Heart left ventricle (tissue), 13 donors: ENCODE results near the gene GTF2F1.

ENCODE experiments used
- POLR2A ChIP-seq, 2 donors: fragments of 450-650 bp; IDR thresholded peaks; one replicate each; pipeline ENCODE4 v1.6.1; 2017; ENCODE audit warnings: antibody characterized with exemption in 2 of 2, mild to moderate bottlenecking in 2 of 2, moderate library complexity in 2 of 2
- TF ChIP-seq, protein P1 (sequence below), 12 donors: fragments of 200-600 bp; sonication (generic) in 4 of 12; IDR thresholded peaks; one replicate each; pipeline versions ENCODE4 v1.5.0 to v1.8.0; 2018 to 2022; ENCODE audit warnings: antibody characterized with exemption in 12 of 12, mild to moderate bottlenecking in 5 of 12
- donor health status: ischemic (EF 13 %, LVEDD 7.1; RV severe dilation, severe dysfunction).
- donor health status: DM: no; HTN: yes; CAD: no.
- donor health status: DM: no; HTN: no; CAD: no.
- donor health status: ischemic (EF 25% LVEDD 6.9; RV normal size, moderate dysfunction).
- donor health status: ischemic (EF 25% LVEDD 5.7; RV mildly dilated, moderate dysfunction).
- donor health status: ischemic (EF 35%, LVEDD 5.7; RV mildly dilated, moderate dysfunction).
- donor health status: nonischemic (EF 11% LVEDD 7.7; RV severe dilation, severe dysfunction).
- donor health status: DM: yes; HTN: yes; CAD: no.
- donor health status: PGD.
- donor health status: ischemic (EF 29% LVEDD 5.4; RV normal size, mild dysfunction).
- donor health status: nonischemic (EF 23%, LVEDD 6.1; RV moderate dilation, normal function).

- no peak for TF ChIP-seq POLR2A (IDR thresholded peaks at IDR 0.05)
- TF ChIP-seq, protein P1, sequence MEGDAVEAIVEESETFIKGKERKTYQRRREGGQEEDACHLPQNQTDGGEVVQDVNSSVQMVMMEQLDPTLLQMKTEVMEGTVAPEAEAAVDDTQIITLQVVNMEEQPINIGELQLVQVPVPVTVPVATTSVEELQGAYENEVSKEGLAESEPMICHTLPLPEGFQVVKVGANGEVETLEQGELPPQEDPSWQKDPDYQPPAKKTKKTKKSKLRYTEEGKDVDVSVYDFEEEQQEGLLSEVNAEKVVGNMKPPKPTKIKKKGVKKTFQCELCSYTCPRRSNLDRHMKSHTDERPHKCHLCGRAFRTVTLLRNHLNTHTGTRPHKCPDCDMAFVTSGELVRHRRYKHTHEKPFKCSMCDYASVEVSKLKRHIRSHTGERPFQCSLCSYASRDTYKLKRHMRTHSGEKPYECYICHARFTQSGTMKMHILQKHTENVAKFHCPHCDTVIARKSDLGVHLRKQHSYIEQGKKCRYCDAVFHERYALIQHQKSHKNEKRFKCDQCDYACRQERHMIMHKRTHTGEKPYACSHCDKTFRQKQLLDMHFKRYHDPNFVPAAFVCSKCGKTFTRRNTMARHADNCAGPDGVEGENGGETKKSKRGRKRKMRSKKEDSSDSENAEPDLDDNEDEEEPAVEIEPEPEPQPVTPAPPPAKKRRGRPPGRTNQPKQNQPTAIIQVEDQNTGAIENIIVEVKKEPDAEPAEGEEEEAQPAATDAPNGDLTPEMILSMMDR (IDR thresholded peaks at IDR 0.05), result no peak
Measured at GRCh38 chr19:6362027-6362350, 31.0 kb downstream of the GTF2F1 start.
